ENCODE results near the gene TNNC1.

DNA sequence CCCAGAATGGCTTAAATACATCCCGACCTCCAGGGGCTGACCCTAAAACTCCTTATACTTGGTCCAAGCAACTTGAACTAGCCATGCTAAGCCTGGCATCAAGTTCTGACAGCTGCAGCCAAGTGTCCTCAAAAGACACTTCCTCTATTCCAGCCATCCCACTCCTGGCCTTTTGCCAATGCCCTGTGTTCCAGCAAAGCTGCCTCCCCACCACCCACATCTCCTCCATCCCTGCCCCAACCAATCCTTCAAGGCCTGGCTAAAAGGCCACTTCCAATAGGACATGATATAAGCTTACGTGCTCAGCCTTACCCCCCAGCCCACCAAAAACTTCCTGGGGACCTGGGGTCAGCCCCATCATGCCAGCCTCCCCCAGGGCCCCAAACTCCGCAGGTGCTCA is 49.9 kb downstream of the TNNC1 start:
- TF ChIP-seq, protein P1, sequence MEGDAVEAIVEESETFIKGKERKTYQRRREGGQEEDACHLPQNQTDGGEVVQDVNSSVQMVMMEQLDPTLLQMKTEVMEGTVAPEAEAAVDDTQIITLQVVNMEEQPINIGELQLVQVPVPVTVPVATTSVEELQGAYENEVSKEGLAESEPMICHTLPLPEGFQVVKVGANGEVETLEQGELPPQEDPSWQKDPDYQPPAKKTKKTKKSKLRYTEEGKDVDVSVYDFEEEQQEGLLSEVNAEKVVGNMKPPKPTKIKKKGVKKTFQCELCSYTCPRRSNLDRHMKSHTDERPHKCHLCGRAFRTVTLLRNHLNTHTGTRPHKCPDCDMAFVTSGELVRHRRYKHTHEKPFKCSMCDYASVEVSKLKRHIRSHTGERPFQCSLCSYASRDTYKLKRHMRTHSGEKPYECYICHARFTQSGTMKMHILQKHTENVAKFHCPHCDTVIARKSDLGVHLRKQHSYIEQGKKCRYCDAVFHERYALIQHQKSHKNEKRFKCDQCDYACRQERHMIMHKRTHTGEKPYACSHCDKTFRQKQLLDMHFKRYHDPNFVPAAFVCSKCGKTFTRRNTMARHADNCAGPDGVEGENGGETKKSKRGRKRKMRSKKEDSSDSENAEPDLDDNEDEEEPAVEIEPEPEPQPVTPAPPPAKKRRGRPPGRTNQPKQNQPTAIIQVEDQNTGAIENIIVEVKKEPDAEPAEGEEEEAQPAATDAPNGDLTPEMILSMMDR (conservative IDR thresholded peaks at IDR 0.05): no peak
- no peak for TF ChIP-seq EZH2 (IDR thresholded peaks at IDR 0.05; ENCODE audit: low read depth)

Data from PC-9 (cell line).